ENCODE data around the gene TMEM114.

The TMEM114 gene

GRCh38 chr16:8547762-8548161, 42.5 kb downstream of the TMEM114 start:
- no peak for DNase-seq (ENCODE audit: low read depth)

GRCh38 chr16:8544406-8544805, 45.9 kb downstream of the TMEM114 start:
- H3K4me3 ChIP-seq (ENCODE audit: low read length): no peak overlapping the region
- DNase-seq (ENCODE audit: low read depth): no peak
- TF ChIP-seq CTCF (conservative IDR thresholded peaks at IDR 0.05; ENCODE audit: low read length): no peak

More at GRCh38 chr16:8547762-8548161, 42.5 kb downstream of the TMEM114 start:
- TF ChIP-seq CTCF (conservative IDR thresholded peaks at IDR 0.05; ENCODE audit: low read length): no peak
- H3K4me3 ChIP-seq (ENCODE audit: low read length): no peak overlapping the region

- H3K4me3 ChIP-seq (ENCODE audit: low read length): no peak overlapping the region
- TF ChIP-seq CTCF (conservative IDR thresholded peaks at IDR 0.05; ENCODE audit: low read length): no peak
- no peak for DNase-seq (ENCODE audit: low read depth)
Measured at GRCh38 chr16:8543258-8543657, 47.1 kb downstream of the TMEM114 start.

GRCh38 chr16:8542393-8542792, 47.9 kb downstream of the TMEM114 start:
- no peak overlapping the region for H3K4me3 ChIP-seq (ENCODE audit: low read length)
- no peak for DNase-seq (ENCODE audit: low read depth)
- TF ChIP-seq CTCF (conservative IDR thresholded peaks at IDR 0.05; ENCODE audit: low read length): no peak

GRCh38 chr16:8541868-8542267, 48.4 kb downstream of the TMEM114 start:
- TF ChIP-seq CTCF (conservative IDR thresholded peaks at IDR 0.05; ENCODE audit: low read length): no peak

GRCh38 chr16:8537691-8538342, 52.5 kb downstream of the TMEM114 start:
- DNase-seq (ENCODE audit: low read depth): no peak
- TF ChIP-seq CTCF (conservative IDR thresholded peaks at IDR 0.05; ENCODE audit: low read length): no peak
- no peak overlapping the region for H3K4me3 ChIP-seq (ENCODE audit: low read length)

More at GRCh38 chr16:8541868-8542267, 48.4 kb downstream of the TMEM114 start:
- no peak for DNase-seq (ENCODE audit: low read depth)
- no peak overlapping the region for H3K4me3 ChIP-seq (ENCODE audit: low read length)

- DNase-seq (ENCODE audit: low read depth): no peak
- no peak for TF ChIP-seq CTCF (conservative IDR thresholded peaks at IDR 0.05; ENCODE audit: low read length)
- no peak overlapping the region for H3K4me3 ChIP-seq (ENCODE audit: low read length)
Measured at GRCh38 chr16:8533509-8533908, 56.8 kb downstream of the TMEM114 start.
